Skeletal muscle cell (primary cell): Measurements from ENCODE around the gene PACSIN3.

Experiments
- DNase-seq: peaks from one replicate; pipeline ENCODE4 v3.0.0-alpha.2; 2010; ENCODE audit warnings: low read depth
- H3K4me3 ChIP-seq: 2 replicates; pipeline ENCODE4 v1.5.1; 2011; ENCODE audit warnings: low read depth, mild to moderate bottlenecking, control low read depth, low read length, moderate library complexity

Gene PACSIN3

DNA sequence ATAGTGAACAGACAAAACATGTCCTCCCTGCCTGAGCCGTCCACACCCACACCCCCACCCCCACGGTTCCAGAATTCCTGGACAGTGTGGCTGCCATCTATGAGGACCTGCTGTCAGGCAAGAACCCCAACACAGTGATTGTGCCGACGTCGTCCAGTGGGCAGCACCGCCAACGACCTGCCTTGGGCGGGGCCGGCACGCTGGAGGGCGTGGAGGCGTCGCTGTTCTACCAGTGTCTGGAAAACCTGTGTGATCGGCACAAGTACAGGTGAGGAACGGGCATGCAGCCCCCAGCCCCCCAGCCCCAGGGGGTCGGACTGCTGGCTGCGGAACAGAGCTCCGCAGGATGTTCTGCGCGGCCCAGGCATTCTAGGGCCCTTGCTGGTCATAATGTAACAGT, 29.3 kb downstream of the PACSIN3 start:
- H3K4me3 ChIP-seq = no peak overlapping the region
- DNase-seq = no peak

DNA sequence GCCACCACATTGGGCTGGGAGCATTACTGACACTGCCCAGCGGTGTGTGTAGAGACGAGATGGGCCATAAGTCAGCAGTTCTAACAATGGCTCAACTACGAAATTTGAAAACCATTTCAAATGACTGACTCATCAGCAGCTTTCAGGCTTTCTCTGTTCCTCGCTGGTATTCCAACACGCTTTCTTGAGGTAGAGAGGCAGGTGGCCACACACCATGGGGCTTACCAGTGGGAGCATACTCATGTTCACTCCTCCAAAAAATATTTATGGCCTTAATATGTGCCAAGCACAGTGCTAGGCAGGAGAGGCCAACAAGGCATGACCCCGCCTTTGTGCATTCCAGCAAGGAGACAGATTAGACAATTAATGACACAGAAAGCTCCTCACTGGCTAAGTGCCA, 29.9 kb downstream of the PACSIN3 start:
- no peak for DNase-seq
- no peak overlapping the region for H3K4me3 ChIP-seq

- no peak overlapping the region for H3K4me3 ChIP-seq
- DNase-seq = no peak
Observed at GRCh38 chr11:47155879-47156278, 30.4 kb downstream of the PACSIN3 start.

GRCh38 chr11:47154616-47155570, 31.3 kb downstream of the PACSIN3 start:
- no peak overlapping the region for H3K4me3 ChIP-seq
- DNase-seq = no peak

- DNase-seq = peak; percentile 40
- no peak overlapping the region for H3K4me3 ChIP-seq
Observed at GRCh38 chr11:47152953-47153950, 33.0 kb downstream of the PACSIN3 start.

DNA sequence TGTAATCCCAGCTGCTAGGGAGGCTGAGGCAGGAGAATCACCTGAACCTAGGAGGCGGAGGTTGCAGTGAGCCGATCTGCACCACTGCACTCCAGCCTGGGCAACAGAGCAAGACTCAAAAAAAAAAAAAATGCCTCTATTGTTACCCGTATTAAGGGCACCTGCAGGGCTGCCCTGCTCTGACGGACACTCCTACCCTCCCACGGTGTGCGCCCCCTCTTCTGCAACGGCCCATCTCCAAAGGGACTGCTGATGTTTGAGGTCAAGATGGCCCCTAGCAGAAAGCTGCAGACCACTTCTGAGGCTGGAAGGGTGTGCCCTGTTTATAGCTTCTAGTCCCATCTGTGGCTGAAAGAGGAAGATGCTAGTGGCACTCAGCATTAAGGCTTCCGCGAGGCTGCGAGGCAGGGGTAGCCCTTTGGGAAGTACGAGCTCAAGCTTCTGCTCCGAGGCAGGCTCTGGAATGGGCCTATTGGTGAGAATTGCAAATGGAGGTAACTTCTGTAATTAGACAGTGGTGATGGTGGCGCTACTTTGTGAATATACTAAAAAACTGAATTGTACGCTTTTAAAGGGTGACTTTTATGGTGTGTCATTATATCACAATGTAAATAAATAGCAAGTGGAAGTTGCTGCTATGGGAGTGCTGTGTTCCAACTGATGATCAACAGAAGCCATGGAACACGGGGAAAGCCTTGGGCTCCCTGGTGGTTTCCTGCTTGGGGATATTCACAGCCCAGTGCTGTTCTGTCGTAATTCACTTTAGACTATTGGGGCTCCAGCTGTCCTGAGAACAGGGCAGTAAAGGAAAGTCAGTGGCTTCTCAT, 33.9 kb downstream of the PACSIN3 start:
- no peak for DNase-seq
- H3K4me3 ChIP-seq = no peak overlapping the region

- no peak for DNase-seq
- no peak overlapping the region for H3K4me3 ChIP-seq
Observed at GRCh38 chr11:47149782-47150181, 36.5 kb downstream of the PACSIN3 start.

DNA sequence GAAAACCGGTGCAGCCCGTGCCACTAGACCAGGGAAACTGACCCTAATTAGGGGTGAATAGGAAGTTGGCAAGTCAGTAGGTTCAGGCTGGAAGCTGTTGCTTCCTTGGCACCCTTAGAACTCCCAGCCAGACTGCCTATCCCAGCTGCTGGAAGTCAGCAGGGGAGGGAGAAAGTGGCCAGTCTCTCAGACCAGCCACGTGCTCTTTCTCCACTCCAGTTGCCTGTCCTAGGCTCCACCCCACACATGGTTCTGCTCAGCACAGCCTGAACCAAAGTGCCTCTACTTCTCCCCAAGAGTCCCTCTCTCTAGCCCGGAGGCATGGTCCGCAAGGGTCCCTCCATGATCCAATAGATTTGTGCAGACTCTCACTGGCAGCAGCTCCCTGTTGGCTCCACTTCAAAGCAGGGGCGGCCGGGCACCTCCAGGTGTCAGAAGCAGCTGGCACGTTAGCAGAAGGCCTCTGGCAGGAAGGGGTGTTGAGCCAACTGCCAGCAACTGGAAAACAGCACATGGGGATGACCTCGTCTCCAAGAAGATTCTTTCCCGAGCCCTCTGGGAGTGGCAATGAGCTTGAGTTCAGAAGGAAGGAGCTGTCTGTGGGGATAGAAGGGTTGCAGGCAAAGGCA, 37.2 kb downstream of the PACSIN3 start:
- no peak for DNase-seq
- H3K4me3 ChIP-seq = no peak overlapping the region

GRCh38 chr11:47148270-47148669, 38.0 kb downstream of the PACSIN3 start:
- no peak overlapping the region for H3K4me3 ChIP-seq
- DNase-seq = no peak

- no peak overlapping the region for H3K4me3 ChIP-seq
- no peak for DNase-seq
Observed at GRCh38 chr11:47147681-47148080, 38.6 kb downstream of the PACSIN3 start.

DNA sequence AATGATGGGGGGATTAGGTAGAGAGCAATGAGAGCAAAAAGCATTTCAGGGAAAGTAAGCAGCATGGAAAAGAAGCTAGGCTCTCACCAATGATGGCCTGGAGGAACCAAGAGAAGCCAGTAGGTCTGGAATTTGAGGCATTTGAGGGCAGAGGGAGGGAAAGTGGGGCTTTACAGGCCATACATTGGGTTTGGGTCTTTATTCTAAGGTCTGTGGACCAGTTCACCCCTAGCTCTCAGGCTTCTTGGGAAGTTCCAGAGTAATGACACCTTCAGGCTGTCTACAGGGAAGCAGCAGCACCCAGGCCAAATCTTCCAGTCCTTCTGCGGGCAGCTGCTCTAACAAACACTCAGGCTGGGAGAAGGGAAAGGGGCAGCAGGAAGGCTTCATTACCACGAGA, 39.0 kb downstream of the PACSIN3 start:
- no peak for DNase-seq
- H3K4me3 ChIP-seq = no peak overlapping the region

DNA sequence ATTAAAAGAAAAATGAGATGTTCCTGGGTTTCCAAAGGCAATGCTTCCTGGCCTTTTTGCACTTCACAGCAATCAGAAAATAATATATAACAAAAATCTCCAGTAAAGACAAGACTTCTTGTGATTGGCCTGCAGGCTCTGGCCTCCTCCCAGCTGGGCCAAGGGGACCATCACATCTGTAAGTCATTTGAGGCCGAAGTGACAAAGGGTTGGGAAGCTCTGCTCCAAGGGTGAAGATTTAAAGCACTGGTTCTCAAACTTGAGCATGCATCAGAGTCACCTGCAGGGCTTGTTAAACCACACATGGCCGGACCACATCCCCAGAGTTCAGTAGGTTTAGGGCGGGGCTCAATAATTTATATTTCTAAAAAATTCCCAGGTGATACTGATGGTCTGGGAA, 41.7 kb downstream of the PACSIN3 start:
- DNase-seq = no peak
- H3K4me3 ChIP-seq = no peak overlapping the region

GRCh38 chr11:47143322-47143721, 42.9 kb downstream of the PACSIN3 start:
- DNase-seq = peak; percentile 66

DNA sequence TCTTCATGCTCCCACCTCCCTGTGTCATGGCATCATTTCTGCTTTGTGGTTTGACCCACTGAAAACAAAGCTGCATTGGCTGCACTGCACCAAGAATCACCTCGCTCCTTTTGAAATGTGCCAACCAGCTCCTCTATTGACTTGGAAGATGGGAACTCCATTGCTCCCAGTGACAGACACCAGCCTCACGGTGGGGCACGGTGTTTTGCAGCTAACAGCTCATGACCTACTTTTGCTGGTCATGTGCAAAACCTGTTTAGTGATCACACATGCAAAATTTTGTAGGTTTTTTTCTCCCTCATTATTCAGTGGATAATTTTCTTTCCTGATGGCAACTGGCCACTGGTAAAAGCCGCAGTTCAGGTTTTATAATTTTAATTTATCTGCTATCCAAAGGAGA, 46.4 kb downstream of the PACSIN3 start:
- no peak for DNase-seq
- H3K4me3 ChIP-seq = no peak overlapping the region

More at GRCh38 chr11:47143322-47143721, 42.9 kb downstream of the PACSIN3 start:
- no peak overlapping the region for H3K4me3 ChIP-seq

GRCh38 chr11:47137476-47137875, 48.8 kb downstream of the PACSIN3 start:
- no peak overlapping the region for H3K4me3 ChIP-seq
- no peak for DNase-seq

DNA sequence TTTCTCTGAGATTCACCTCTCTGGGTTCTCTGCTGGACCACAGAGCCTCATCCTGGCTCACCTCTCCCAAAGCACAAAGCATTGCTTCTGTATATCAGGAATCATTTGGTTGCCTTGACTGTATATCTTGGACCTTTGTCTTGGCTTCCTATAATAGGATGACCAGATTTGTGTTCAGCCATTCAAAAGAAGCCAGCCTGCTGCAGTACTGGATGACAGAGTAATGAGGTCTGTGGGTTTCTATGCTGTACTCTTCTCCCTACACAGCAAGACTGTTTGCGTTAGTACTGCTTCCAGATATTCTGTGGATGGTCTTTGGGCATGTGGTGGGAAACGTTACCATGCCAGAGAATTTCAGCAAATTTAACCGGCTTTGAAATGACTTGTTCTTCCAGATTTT, 49.3 kb downstream of the PACSIN3 start:
- no peak for DNase-seq
- H3K4me3 ChIP-seq = no peak overlapping the region

DNA sequence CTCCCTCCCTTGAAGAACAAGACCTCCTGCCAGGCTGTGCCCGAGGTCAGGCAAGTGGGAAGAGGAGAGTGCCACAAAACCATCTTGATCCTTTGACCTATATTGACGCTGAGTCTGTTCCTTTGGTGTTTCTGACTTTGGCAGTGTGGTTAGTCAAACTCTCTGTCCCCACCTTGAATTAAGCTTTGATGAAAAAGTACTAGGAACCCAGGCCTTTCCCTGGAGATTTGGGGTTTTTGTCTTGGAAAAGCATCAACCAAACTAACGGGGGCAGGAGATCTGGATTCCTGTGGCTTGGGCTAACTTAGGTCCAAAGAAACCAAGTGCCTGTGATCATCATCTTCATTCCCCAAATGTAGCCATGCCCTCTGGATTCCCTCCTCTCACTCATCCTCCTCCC, 49.9 kb downstream of the PACSIN3 start:
- H3K4me3 ChIP-seq = no peak overlapping the region
- DNase-seq = no peak

GRCh38 chr11:47132981-47133380, 53.3 kb downstream of the PACSIN3 start:
- no peak for DNase-seq
- no peak overlapping the region for H3K4me3 ChIP-seq

- no peak overlapping the region for H3K4me3 ChIP-seq
- no peak for DNase-seq
Observed at GRCh38 chr11:47132490-47132889, 53.7 kb downstream of the PACSIN3 start.
